GM18505 (cell line): ENCODE measurements around the gene MX2.
"Not testable (repeated sequence)": the region's sequence is repeated elsewhere in the genome, so short reads cannot be mapped to it uniquely, and the experiment has no call there.

Experiments
- ATAC-seq: cut with Tn5 transposase; IDR thresholded peaks from one replicate; pipeline ENCODE4 v1.9.1; 2021; ENCODE audit not compliant: unreplicated experiment
- POLR2A ChIP-seq: IDR thresholded peaks from 4 replicates; pipeline ENCODE4 v1.6.1; 2011; ENCODE audit warnings: borderline replicate concordance; ENCODE audit not compliant: insufficient read depth, insufficient read length; ENCODE audit errors: extremely low read depth

MX2 gene

GRCh38 chr21:41418393-41418792, 56.6 kb downstream of the MX2 start:
- ATAC-seq: no peak
- TF ChIP-seq POLR2A: no peak

- TF ChIP-seq POLR2A: no peak
- no peak for ATAC-seq
Measured at GRCh38 chr21:41418956-41419680, 57.3 kb downstream of the MX2 start.

GRCh38 chr21:41419921-41420862, 58.4 kb downstream of the MX2 start:
- no peak for TF ChIP-seq POLR2A
- ATAC-seq: peak; percentile 85

GRCh38 chr21:41420998-41421397, 59.2 kb downstream of the MX2 start:
- ATAC-seq: not testable (repeated sequence)

- no peak for ATAC-seq
- TF ChIP-seq POLR2A: no peak
Measured at GRCh38 chr21:41422546-41423304, 60.9 kb downstream of the MX2 start.

- not testable (repeated sequence) for ATAC-seq
Measured at GRCh38 chr21:41423305-41423636, 61.4 kb downstream of the MX2 start.

- TF ChIP-seq POLR2A: no peak
- ATAC-seq: no peak
Measured at GRCh38 chr21:41425588-41425953, 63.7 kb downstream of the MX2 start.

- TF ChIP-seq POLR2A: peak; percentile 99
- ATAC-seq: peak; percentile 86
Measured at GRCh38 chr21:41425954-41426675, 64.3 kb downstream of the MX2 start, which contains the start of gene MX1. MX1 (plus strand) TSS chr21:41426239; CDS start chr21:41432071, 5,832 bp downstream.

- no peak for ATAC-seq
- peak; percentile 51 for TF ChIP-seq POLR2A
Measured at GRCh38 chr21:41426676-41427404, 65.0 kb downstream of the MX2 start.

- no peak for TF ChIP-seq POLR2A
- no peak for ATAC-seq
Measured at GRCh38 chr21:41427556-41427955, 65.7 kb downstream of the MX2 start.

- ATAC-seq: no peak
- TF ChIP-seq POLR2A: peak; percentile 26
Measured at GRCh38 chr21:41428311-41428710, 66.5 kb downstream of the MX2 start.

GRCh38 chr21:41428847-41429246, 67.0 kb downstream of the MX2 start:
- ATAC-seq: no peak

More at GRCh38 chr21:41428847-41429246, 67.0 kb downstream of the MX2 start:
- TF ChIP-seq POLR2A: peak; percentile 34
